GM21447 (cell line): Measurements from ENCODE around the gene CEP44.
"Not testable (repeated sequence)": the region's sequence is repeated elsewhere in the genome, so short reads cannot be mapped to it uniquely, and the experiment has no call there.

Experiments used
- ATAC-seq: cut with Tn5 transposase; IDR thresholded peaks from one replicate; pipeline ENCODE4 v1.9.1; 2021; ENCODE audit not compliant: unreplicated experiment

The CEP44 gene

GRCh38 chr4:174318829-174319764 is 35.4 kb downstream of the CEP44 start:
- ATAC-seq, result no peak

- no peak for ATAC-seq
These were observed 36.9 kb downstream of the CEP44 start for GRCh38 chr4:174320494-174321199.

- no peak for ATAC-seq
These were observed 40.5 kb downstream of the CEP44 start for GRCh38 chr4:174324236-174324635.

DNA sequence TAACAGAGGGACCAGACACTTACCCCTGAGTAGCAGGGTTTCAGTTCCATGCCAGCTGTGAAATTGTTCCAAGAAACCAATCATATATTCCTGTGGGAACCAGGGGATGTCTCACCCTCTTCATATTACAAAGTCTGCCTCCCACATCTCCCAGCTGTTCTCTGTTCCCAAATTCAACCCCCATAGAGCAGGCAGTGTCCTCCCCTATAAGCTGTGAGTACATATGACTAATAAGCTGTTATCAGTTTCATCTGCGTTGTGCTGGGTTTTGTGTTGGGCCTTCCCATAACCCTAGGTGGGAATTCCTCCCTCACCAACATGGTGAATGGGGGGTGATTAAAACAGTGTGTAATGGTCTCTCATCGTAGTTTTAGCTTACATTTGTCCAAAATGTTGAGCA is 41.0 kb downstream of the CEP44 start:
- ATAC-seq, result no peak

GRCh38 chr4:174332741-174333493 is 49.2 kb downstream of the CEP44 start:
- no peak for ATAC-seq

DNA sequence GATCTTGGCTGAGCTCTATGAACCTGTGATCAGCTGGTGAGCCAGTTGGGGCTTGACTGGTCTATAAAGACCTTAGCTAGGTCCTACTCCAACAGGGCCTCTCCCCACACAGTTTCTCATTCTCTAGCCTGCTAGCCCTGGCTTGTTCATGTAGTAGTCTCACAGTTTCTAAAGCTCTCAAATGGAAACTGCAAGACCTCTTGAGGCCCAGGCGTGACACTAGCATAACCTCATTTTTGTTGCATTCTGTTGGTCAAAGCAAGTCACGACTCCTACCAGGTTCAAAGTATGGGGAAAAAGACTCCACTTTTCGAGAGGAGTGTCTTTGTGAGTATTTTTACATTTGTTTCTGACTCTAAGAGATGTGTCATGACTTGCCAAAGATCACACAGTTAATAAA is 50.9 kb downstream of the CEP44 start:
- ATAC-seq, result peak; percentile 95

- no peak for ATAC-seq
These were observed 57.0 kb downstream of the CEP44 start for GRCh38 chr4:174340714-174341113.

- ATAC-seq, result no peak
These were observed 65.4 kb downstream of the CEP44 start for GRCh38 chr4:174349156-174349555.

- no peak for ATAC-seq
These were observed 68.5 kb downstream of the CEP44 start for GRCh38 chr4:174352061-174352819.

DNA sequence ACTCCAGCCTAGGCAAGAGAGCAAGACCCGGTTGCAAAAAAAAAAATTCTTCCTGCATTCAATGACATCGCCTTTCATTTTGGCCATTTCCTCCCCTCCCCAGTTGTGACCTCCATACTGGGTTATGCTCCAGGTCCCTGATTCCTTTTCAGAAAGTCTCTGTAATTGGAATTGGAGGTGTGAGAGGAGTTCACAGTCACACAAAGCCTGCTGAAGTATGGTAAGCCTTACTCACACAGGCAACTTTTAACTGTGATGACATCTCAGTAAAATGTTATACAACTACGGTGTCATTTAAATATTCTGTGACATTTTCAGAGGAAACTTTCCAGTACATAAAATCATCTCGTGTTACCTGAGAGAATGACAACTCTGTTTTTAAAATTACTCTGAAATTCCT is 73.6 kb downstream of the CEP44 start:
- no peak for ATAC-seq

GRCh38 chr4:174358410-174358809 is 74.7 kb downstream of the CEP44 start:
- ATAC-seq, result peak; percentile 51

DNA sequence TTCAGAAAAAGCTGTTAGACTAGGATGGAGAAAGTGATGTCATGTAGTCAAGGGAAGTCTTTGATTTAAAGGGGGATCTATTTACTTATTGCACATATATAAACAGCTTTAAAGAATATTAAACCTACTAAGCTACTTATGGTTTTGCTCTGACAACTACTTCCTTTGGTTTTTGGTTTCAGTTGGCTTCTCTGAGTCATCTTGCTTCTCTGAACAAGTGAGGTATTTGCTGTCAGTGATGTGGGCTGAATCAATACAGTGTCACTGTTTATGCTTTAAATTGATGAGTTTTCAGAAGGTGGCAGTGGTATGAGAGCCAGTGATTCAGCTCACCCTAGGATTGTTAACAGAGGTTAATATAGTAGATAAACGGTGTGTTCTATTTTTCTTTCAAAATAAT is 75.1 kb downstream of the CEP44 start:
- ATAC-seq, result peak; percentile 97

GRCh38 chr4:174362340-174362739 is 78.6 kb downstream of the CEP44 start:
- no peak for ATAC-seq

DNA sequence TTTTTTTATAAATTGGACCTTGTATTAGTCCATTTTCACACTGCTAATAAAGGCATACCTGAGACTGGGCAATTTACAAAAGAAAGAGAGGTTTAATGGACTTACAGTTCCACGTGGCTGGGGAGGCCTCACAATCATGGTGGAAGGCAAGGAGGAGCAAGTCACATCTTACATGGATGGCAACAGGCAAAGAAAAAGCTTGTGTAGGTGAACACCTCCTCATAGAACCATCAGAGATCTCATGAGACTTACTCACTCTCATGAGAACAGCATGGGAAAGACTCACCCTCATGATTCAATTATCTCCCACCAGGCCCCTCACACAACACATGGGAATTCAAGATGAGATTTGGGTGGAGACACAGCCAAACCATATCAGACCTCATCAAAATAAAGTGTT is 80.1 kb downstream of the CEP44 start:
- ATAC-seq, result not testable (repeated sequence)

GRCh38 chr4:174365018-174365587 is 81.4 kb downstream of the CEP44 start:
- ATAC-seq, result no peak

DNA sequence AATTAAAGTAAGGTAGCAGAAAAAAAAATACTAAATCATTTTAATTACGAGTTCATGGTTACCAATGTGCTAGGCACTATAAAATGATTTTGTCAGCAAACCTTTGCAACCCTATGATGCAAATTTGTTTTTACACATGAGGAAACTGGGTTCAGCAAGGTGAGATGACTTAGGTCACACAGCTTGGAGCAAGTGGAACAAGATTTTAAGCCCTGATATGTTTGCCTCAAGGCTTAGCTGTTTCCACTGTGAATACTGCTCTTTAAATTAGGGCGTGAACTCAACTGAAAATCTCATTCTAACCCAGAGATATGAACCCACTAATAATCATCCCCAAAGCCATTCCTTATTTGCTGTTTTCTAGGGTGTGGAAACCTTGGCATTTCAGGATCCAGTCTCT is 86.3 kb downstream of the CEP44 start:
- ATAC-seq, result no peak

DNA sequence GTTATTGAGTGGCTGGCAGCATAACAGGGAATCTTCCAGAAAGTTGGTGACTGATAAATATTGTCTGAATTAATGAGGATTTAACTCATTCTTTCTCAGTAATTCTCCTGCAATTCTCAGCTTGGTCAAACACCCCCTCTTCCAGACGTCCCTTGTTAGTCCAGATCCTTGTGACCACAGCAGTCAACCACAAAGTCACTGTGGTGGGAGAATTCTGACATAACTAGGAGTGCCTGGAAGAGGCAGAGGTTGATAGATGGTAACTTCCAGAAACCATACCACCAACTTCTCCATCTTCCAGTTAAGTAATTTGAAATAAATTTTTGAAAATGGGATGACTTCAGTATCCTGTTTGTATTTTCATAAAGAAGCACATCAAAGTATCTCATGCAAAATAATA is 90.1 kb downstream of the CEP44 start:
- ATAC-seq, result no peak

DNA sequence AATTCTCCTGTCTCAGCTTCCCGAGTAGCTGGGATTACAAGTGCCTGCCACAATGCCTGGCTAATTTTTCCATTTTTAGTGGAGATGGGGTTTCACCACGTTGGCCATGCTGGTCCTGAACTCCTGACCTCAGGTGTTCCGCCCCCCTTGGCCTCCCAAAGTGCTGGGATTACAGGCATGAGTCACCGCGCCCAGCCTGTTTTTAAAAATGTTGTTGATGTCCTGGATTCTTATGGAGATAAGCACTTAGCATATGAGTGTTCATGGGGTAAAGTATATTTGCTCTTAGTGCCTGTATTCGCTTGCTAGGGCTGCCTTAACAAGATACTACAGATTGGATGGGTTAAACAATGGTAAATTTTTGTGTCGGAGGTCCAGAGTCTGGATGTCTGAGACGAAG is 91.7 kb downstream of the CEP44 start:
- no peak for ATAC-seq

- no peak for ATAC-seq
These were observed 93.9 kb downstream of the CEP44 start for GRCh38 chr4:174377613-174378012.

DNA sequence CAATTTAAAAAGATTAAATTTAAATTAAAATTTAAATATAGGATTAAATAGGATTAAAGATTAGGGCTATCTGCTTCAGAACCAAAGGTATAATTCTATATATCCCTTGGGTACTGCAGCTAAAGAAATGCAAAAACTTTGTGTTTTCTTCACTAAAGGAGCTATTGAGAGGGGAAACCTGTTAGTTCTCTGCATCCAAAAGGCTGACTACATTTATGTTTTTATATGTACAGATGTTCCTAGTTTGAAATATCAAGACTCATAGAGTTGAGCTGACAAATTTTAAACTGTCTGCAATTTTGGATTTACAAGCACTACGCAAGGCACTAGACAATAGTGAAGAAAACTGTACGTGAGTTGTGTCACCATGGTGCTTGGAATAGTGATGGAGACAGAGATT is 95.2 kb downstream of the CEP44 start:
- no peak for ATAC-seq
